ENCODE data around the gene PPP1R15B.

DNA sequence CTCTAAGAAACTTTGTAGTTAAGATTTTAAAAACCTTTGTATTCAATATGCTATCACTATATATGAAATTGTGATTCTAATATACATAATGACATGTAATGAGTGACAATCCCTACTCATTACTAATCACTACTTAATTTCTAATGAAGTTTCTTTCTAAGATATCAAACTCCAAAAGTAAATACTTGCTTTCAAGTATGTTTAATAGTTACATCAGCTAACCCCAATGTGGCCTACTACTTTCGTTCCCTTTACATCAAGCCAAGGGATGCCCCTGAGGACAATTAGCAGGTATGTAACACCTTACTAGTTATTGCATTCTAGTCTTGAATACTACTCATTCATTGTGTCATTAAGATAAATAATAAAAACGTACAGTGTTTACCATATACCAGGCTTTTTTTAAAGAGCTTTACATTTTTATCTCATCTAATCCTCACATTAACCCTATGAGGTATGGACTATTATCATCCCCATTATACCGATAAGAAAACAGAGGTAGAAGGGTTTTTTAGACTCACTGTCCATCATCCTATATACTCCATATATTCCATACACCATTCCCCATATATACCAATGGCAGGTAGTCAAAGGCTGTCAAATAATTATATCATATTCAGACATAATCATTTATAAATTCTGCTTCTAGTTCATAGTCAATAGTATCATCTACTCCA lies 4.2 kb downstream of the PPP1R15B start:
- TF ChIP-seq EZH2phosphoT487 (IDR thresholded peaks at IDR 0.05; ENCODE audit: borderline replicate concordance, low read depth, low read length): no peak
- TF ChIP-seq CTCF (conservative IDR thresholded peaks at IDR 0.05; ENCODE audit: low read length): no peak
